ENCODE results near the gene TNRC6B. TPM values are rescaled to one million over a fixed set of nuclear protein-coding genes. Genes with fewer than 3 reads are reported as not detected.

The TNRC6B gene
- total RNA-seq, 1 experiment from 2014 or later = 50.4 TPM

DNA sequence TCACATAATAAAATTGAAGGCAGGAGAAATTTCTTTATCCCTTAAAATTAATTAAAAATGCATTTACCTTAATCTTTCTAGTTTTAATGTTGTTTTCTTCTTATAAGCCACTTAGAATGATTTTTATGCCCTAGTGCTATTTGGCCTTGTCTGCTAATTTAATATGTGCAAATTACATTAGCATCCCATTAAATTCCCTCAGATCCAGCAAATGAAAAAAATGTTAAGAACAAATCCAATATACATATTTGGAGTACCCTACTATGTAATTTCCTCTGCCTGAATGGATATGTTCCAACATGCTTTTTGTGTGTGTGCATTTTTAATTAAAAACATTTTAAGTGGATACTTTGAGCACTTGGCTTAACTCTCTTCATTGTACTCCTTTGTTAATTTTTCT lies 56.9 kb downstream of the TNRC6B start (continued):
- TF ChIP-seq, protein P1, sequence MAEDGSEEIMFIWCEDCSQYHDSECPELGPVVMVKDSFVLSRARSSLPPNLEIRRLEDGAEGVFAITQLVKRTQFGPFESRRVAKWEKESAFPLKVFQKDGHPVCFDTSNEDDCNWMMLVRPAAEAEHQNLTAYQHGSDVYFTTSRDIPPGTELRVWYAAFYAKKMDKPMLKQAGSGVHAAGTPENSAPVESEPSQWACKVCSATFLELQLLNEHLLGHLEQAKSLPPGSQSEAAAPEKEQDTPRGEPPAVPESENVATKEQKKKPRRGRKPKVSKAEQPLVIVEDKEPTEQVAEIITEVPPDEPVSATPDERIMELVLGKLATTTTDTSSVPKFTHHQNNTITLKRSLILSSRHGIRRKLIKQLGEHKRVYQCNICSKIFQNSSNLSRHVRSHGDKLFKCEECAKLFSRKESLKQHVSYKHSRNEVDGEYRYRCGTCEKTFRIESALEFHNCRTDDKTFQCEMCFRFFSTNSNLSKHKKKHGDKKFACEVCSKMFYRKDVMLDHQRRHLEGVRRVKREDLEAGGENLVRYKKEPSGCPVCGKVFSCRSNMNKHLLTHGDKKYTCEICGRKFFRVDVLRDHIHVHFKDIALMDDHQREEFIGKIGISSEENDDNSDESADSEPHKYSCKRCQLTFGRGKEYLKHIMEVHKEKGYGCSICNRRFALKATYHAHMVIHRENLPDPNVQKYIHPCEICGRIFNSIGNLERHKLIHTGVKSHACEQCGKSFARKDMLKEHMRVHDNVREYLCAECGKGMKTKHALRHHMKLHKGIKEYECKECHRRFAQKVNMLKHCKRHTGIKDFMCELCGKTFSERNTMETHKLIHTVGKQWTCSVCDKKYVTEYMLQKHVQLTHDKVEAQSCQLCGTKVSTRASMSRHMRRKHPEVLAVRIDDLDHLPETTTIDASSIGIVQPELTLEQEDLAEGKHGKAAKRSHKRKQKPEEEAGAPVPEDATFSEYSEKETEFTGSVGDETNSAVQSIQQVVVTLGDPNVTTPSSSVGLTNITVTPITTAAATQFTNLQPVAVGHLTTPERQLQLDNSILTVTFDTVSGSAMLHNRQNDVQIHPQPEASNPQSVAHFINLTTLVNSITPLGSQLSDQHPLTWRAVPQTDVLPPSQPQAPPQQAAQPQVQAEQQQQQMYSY (CRISPR knock-in tag; IDR thresholded peaks at IDR 0.05) = no peak
- no peak for TF ChIP-seq NFE2L1 (CRISPR knock-in tag; IDR thresholded peaks at IDR 0.05)
- no peak for TF ChIP-seq EMX1 (CRISPR knock-in tag; IDR thresholded peaks at IDR 0.05)
- no peak for TF ChIP-seq ZNF219 (CRISPR knock-in tag; IDR thresholded peaks at IDR 0.05; ENCODE audit: borderline replicate concordance)

DNA sequence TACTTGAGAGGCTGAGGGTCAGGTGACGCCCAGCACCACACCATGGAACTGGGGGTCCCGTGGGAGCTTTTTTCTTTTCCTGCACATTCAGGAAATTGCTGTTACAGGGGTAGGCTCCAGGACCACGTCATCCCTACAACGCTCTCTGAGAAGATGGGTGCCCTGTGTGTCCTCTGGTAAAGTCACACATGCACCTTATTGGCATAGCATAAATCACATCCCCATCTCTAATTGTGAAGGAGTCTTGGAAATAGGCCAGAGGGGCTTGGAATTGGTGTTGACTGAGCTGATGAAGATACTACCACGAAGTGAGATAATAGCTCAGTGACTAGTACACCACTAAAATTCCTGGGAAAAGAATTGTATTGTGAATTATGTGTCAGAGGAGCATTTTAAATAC lies 57.6 kb downstream of the TNRC6B start:
- Mint-ChIP-seq H3K4me3 (no peak overlapping the region), H3K27me3 (ENCODE audit: low read depth) (no peaks in the 10 kb centered on the region), H3K36me3 (peaks cover 6% of the 10 kb centered on the region; the same call in 1 of the 2 replicates), H3K4me1 (peaks cover 47% of the 10 kb centered on the region), H3K9me3 (no peaks in the 10 kb centered on the region), H3K27ac (peak overlapping the region; percentile 58; the same call in 1 of the 2 replicates)
- no peak for DNase-seq (ENCODE audit: low spot score)
- CTCF ChIA-PET = no interaction called here
- POLR2A ChIA-PET = no interaction called here
- no peak for ATAC-seq
- TF ChIP-seq TP53 (CRISPR knock-in tag; IDR thresholded peaks at IDR 0.05) (no peak), ZNF121 (CRISPR knock-in tag; IDR thresholded peaks at IDR 0.05) (no peak), ZNF396 (CRISPR knock-in tag; IDR thresholded peaks at IDR 0.05; ENCODE audit: borderline replicate concordance) (no peak), MYBL2 (CRISPR knock-in tag; IDR thresholded peaks at IDR 0.05) (no peak), SMAD3 (CRISPR knock-in tag; IDR thresholded peaks at IDR 0.05; ENCODE audit: borderline replicate concordance) (no peak), ZNF671 (CRISPR knock-in tag; IDR thresholded peaks at IDR 0.05) (no peak), ZNF138 (CRISPR knock-in tag; conservative IDR thresholded peaks at IDR 0.05) (no peak), NR1H2 (CRISPR knock-in tag; IDR thresholded peaks at IDR 0.05) (no peak), CREM (CRISPR knock-in tag; IDR thresholded peaks at IDR 0.05) (no peak)
- TF ChIP-seq, protein P2, sequence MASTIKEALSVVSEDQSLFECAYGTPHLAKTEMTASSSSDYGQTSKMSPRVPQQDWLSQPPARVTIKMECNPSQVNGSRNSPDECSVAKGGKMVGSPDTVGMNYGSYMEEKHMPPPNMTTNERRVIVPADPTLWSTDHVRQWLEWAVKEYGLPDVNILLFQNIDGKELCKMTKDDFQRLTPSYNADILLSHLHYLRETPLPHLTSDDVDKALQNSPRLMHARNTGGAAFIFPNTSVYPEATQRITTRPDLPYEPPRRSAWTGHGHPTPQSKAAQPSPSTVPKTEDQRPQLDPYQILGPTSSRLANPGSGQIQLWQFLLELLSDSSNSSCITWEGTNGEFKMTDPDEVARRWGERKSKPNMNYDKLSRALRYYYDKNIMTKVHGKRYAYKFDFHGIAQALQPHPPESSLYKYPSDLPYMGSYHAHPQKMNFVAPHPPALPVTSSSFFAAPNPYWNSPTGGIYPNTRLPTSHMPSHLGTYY (CRISPR knock-in tag; IDR thresholded peaks at IDR 0.05) = no peak
- TF ChIP-seq, protein P3, sequence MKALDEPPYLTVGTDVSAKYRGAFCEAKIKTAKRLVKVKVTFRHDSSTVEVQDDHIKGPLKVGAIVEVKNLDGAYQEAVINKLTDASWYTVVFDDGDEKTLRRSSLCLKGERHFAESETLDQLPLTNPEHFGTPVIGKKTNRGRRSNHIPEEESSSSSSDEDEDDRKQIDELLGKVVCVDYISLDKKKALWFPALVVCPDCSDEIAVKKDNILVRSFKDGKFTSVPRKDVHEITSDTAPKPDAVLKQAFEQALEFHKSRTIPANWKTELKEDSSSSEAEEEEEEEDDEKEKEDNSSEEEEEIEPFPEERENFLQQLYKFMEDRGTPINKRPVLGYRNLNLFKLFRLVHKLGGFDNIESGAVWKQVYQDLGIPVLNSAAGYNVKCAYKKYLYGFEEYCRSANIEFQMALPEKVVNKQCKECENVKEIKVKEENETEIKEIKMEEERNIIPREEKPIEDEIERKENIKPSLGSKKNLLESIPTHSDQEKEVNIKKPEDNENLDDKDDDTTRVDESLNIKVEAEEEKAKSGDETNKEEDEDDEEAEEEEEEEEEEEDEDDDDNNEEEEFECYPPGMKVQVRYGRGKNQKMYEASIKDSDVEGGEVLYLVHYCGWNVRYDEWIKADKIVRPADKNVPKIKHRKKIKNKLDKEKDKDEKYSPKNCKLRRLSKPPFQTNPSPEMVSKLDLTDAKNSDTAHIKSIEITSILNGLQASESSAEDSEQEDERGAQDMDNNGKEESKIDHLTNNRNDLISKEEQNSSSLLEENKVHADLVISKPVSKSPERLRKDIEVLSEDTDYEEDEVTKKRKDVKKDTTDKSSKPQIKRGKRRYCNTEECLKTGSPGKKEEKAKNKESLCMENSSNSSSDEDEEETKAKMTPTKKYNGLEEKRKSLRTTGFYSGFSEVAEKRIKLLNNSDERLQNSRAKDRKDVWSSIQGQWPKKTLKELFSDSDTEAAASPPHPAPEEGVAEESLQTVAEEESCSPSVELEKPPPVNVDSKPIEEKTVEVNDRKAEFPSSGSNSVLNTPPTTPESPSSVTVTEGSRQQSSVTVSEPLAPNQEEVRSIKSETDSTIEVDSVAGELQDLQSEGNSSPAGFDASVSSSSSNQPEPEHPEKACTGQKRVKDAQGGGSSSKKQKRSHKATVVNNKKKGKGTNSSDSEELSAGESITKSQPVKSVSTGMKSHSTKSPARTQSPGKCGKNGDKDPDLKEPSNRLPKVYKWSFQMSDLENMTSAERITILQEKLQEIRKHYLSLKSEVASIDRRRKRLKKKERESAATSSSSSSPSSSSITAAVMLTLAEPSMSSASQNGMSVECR (CRISPR knock-in tag; IDR thresholded peaks at IDR 0.05; ENCODE audit: borderline replicate concordance) = no peak
- TF ChIP-seq, protein P4, sequence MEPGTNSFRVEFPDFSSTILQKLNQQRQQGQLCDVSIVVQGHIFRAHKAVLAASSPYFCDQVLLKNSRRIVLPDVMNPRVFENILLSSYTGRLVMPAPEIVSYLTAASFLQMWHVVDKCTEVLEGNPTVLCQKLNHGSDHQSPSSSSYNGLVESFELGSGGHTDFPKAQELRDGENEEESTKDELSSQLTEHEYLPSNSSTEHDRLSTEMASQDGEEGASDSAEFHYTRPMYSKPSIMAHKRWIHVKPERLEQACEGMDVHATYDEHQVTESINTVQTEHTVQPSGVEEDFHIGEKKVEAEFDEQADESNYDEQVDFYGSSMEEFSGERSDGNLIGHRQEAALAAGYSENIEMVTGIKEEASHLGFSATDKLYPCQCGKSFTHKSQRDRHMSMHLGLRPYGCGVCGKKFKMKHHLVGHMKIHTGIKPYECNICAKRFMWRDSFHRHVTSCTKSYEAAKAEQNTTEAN (CRISPR knock-in tag; IDR thresholded peaks at IDR 0.05) = no peak
- TF ChIP-seq, protein P5, sequence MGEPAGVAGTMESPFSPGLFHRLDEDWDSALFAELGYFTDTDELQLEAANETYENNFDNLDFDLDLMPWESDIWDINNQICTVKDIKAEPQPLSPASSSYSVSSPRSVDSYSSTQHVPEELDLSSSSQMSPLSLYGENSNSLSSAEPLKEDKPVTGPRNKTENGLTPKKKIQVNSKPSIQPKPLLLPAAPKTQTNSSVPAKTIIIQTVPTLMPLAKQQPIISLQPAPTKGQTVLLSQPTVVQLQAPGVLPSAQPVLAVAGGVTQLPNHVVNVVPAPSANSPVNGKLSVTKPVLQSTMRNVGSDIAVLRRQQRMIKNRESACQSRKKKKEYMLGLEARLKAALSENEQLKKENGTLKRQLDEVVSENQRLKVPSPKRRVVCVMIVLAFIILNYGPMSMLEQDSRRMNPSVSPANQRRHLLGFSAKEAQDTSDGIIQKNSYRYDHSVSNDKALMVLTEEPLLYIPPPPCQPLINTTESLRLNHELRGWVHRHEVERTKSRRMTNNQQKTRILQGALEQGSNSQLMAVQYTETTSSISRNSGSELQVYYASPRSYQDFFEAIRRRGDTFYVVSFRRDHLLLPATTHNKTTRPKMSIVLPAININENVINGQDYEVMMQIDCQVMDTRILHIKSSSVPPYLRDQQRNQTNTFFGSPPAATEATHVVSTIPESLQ (CRISPR knock-in tag; IDR thresholded peaks at IDR 0.05) = no peak
